HFF-Myc (cell line): ENCODE results near the gene MORN5.

Experiments used
- DNase-seq: peaks from one replicate; pipeline ENCODE4 v3.0.0-alpha.2; 2011; ENCODE audit warnings: low read depth; ENCODE audit errors: extremely low read depth
- H3K4me3 ChIP-seq: replicated peaks from 2 replicates; pipeline ENCODE4 v1.5.1; 2011; ENCODE audit warnings: low read depth, mild to moderate bottlenecking, control low read depth, low read length
- TF ChIP-seq, protein P1 (sequence below): IDR thresholded peaks from 2 replicates; pipeline ENCODE4 v1.5.1; 2012; ENCODE audit warnings: mild to moderate bottlenecking, low read depth, low read length, control low read depth; ENCODE audit errors: missing control alignments

Gene MORN5

DNA sequence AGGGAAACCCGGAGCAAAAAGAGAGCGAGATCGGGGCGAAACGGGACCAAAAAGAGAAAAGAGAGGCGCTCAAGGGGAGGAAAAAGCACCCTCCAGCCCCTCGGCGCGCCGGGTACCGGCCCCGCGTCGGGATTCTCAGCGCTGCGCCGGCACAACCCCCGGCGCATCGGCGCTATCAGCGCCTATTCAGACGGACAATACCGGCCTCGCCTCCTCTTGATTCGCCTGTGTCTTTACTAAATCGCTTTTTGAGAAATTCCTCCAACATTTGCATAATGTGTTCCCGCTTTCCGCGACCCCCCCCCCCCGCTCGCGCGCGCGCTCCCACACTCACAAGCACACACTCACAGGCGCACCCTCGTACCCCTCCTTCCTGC is 68.5 kb downstream of the MORN5 start:
- H3K4me3 ChIP-seq = no peak overlapping the region
- DNase-seq = no peak
- TF ChIP-seq, protein P1, sequence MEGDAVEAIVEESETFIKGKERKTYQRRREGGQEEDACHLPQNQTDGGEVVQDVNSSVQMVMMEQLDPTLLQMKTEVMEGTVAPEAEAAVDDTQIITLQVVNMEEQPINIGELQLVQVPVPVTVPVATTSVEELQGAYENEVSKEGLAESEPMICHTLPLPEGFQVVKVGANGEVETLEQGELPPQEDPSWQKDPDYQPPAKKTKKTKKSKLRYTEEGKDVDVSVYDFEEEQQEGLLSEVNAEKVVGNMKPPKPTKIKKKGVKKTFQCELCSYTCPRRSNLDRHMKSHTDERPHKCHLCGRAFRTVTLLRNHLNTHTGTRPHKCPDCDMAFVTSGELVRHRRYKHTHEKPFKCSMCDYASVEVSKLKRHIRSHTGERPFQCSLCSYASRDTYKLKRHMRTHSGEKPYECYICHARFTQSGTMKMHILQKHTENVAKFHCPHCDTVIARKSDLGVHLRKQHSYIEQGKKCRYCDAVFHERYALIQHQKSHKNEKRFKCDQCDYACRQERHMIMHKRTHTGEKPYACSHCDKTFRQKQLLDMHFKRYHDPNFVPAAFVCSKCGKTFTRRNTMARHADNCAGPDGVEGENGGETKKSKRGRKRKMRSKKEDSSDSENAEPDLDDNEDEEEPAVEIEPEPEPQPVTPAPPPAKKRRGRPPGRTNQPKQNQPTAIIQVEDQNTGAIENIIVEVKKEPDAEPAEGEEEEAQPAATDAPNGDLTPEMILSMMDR = no peak

DNA sequence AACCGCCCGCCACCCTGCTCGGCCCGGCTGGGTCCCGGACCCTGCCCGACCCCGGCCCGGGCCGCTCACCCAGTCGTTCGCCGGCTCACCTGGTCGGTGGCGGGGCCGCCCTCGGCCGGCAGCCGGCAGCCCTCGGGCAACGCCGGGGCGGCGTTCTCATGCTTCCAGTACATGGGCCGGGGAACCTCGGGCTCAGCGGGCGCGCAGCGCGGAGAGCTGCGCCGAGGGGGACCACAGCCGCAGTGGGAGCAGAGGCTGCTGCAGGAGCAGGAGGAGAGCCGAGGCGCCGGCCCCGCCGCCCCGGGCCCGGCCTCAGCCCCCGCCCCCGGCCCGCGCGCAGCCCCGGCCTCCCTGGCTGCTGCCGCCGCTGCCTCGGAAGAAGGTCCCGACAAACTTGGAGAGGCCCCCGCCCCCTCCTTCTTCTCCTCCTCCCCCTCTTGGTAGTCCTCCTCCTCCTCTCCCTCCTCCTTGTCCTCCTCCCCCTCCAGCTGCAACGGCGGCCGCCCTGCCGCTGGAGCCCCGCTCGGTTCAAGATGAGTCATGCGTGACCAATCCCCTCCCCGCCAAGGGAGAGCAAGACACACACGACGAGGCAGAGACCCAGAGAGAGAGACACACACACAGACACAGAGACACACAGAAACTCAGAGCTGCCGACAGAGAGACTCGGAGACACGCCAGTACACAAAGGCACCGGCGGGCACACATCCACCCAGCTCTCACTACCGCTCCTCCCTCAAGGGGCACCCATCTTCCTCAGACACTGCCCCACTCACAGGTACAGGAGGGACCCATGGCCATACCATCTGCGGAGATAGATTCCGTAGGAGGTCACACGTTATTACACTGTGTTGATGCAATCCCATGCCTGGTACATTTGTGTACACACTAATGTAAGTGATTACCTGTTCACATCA is 69.1 kb downstream of the MORN5 start, which contains the start of gene LHX6:
LHX6 (minus strand) TSS at position 390 of the 917 bp plus-strand sequence; CDS start at position 173, 217 bp downstream.
- no peak within 1 kb of the TSS for H3K4me3 ChIP-seq
- DNase-seq = no peak
- TF ChIP-seq, protein P1 = no peak

- no peak for DNase-seq
- TF ChIP-seq, protein P1 = no peak
- no peak overlapping the region for H3K4me3 ChIP-seq
These were observed 69.8 kb downstream of the MORN5 start for GRCh38 chr9:122229485-122229837.

DNA sequence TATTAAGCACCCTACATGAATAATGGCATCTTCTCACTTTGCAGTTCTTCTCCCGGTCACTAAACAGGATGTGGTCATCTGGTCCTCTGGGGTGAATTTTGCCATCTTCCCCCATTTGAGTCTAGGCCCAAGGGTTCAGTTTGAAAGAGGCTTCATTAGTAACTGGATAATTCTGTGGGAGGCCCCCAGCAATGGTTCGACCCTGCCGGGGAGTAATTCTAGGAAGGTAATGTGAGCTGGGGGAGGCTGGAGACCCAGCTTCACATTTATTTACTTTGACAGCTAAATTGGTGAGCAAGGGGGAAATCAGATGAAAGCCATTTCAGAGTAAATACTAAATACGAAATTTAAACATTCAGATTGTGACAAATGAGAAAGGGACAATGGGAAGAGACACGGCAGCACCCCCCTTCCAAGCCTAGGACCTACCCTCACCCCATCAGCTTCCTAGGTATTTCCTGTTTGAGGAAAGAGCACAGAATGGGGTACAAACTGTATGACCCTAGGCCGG is 73.1 kb downstream of the MORN5 start:
- DNase-seq = no peak
- H3K4me3 ChIP-seq = no peak overlapping the region
- TF ChIP-seq, protein P1 = no peak

DNA sequence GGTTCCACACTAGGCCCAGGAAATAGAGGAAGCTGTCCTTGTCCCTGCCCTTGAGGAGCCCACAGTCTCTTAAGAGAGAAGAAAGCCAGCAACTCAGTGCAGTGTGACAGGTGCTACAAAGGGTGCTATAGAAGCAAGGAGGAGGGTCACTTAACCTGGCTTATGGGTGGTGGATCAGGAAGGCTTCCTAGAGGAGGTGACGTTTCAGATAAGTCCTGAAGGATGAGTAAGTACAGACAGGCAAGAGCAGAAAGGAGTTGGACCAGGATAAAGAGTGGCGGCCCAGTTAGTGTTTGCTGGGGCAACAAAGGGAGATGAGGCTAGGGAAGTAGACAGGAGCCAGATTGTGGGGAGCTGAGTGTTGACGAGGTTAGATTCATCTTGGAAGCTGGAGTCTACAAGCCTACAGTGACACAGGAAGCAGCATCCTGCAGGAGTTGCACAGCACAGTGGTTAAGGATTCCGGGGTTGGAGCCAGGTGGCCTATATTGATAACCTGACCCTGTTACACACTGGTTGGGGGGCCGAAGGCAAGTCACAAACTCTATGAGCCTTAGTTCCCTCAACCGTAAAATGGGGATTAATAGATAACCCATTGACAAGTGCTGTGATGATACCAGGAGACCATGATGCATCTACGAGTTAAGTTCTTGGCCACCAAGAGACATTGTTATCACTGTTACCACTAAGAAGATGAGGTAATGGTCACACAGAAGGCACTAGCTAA is 74.5 kb downstream of the MORN5 start:
- no peak overlapping the region for H3K4me3 ChIP-seq
- no peak for DNase-seq
- TF ChIP-seq, protein P1 = no peak

DNA sequence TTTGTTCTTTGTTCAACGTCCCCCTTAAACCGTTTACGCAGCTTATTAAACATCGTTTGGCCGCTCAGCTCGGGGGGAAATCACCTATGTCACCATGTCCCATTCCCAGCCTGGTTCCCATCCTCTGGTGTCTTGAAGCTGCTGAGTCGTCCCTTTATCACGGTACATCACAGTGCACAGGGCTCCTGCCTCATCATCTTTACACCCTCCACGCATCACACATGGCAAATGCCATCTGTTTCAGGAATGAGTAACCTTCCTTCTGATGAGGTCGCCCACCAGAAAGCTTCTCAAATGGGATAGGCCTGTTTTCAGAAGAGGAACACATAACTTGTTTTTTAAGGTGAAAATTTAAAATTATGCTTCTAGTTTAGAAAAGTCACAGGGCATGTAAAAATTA is 77.0 kb downstream of the MORN5 start:
- H3K4me3 ChIP-seq = no peak overlapping the region
- TF ChIP-seq, protein P1 = no peak
- DNase-seq = no peak
